Sigmoid colon (tissue), 3 donors: ENCODE data around the gene CA12.

ENCODE experiments used
- CTCF ChIP-seq, 4 experiments: fragments of 450-650 bp in 3 of 4; fragments of 200-600 bp in 1 of 4; IDR thresholded peaks; one replicate each; pipeline ENCODE4 v1.5.1; 2016 to 2019; ENCODE audit warnings: antibody characterized with exemption in 4 of 4, mild to moderate bottlenecking in 3 of 4, moderate library complexity in 2 of 4
- POLR2A ChIP-seq, 2 donors: fragments of 450-650 bp; IDR thresholded peaks; one replicate each; pipeline ENCODE4 v1.6.1; 2016; ENCODE audit warnings: antibody characterized with exemption in 2 of 2, mild to moderate bottlenecking in 2 of 2, moderate library complexity in 2 of 2

DNA sequence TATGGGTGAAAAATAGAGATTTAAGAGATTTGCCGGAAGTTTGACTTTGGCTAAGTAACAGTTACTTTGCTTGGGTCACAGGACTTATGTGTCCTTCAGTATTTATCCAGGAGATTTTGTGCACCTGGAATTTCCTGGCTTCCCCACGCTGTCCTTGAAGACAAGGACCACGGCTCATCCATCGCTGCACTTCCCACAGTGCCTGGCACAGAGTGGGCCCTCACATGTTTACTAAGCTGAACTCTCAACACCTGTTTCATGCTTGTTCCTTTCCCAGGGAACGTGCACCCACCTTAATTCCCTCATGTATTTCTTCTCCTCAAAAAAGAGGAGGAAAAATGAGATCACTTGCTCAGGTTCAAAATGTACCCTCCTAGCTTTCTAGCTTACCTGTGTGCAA, 32.0 kb downstream of the CA12 start:
- TF ChIP-seq POLR2A (IDR thresholded peaks at IDR 0.05) (no peak), CTCF (IDR thresholded peaks at IDR 0.05) (no peak)
